Cardiac muscle cell (in vitro differentiated cells and primary cell): Measurements from ENCODE around the gene CARMIL1. TPM values are rescaled to one million over a fixed set of nuclear protein-coding genes. Genes with fewer than 3 reads are reported as not detected.

Experiments
- DNase-seq, 2 donors: peaks; one replicate each; pipeline versions ENCODE4 v3.0.0 to v3.0.0-alpha.2; 2010 to 2017; ENCODE audit warnings: low read depth in 1 of 2, low spot score in 1 of 2
- H3K27ac ChIP-seq: fragments of 200-600 bp; sonication (generic); 2 replicates; pipeline ENCODE4 v1.5.1; 2016
- H3K27me3 ChIP-seq: fragments of 200-600 bp; sonication (generic); 2 replicates; pipeline ENCODE4 v1.6.0; 2016; ENCODE audit warnings: control low read depth
- H3K36me3 ChIP-seq: fragments of 200-600 bp; sonication (generic); 2 replicates; pipeline ENCODE4 v1.5.1; 2016; ENCODE audit warnings: control low read depth
- H3K4me1 ChIP-seq: fragments of 200-600 bp; sonication (generic); 2 replicates; pipeline ENCODE4 v1.8.1; 2017; ENCODE audit warnings: low read depth, mild to moderate bottlenecking, mixed run types
- H3K4me3 ChIP-seq: fragments of 200-600 bp; sonication (generic); 2 replicates; pipeline ENCODE4 v1.5.1; 2016; ENCODE audit warnings: mild to moderate bottlenecking
- H3K9me3 ChIP-seq: fragments of 200-600 bp; sonication (generic); 2 replicates; pipeline ENCODE4 v1.5.1; 2017; ENCODE audit warnings: low read depth, mild to moderate bottlenecking, control low read depth
- CTCF ChIP-seq: IDR thresholded peaks from 2 replicates; pipeline ENCODE4 v1.5.1; 2012; ENCODE audit warnings: low read depth, mild to moderate bottlenecking, low read length
- polyA plus RNA-seq: library from polyadenylated mRNA; unstranded; fragments of >200 nt; fragmentation: Nextera tagmentation; extraction: Ambion mirVana; gene quantifications from 2 replicates; pipeline ENCODE4 v1.2.1, GENCODE V29; 2016
- total RNA-seq: library from RNA; depleted of rRNA; stranded (reverse); fragments of >200 nt; gene quantifications from 2 replicates; pipeline ENCODE4 v1.2.3, GENCODE V29; 2016

Gene CARMIL1
- total and polyA plus RNA-seq, 2 experiments from 2014 or later: 15.7 to 63.6 TPM

- Histone ChIP-seq H3K27ac (no peak overlapping the region), H3K4me1 (peaks cover 33% of the 10 kb centered on the region), H3K4me3 (no peak overlapping the region), H3K9me3 (no peaks in the 10 kb centered on the region), H3K27me3 (no peaks in the 10 kb centered on the region), H3K36me3 (no peaks in the 10 kb centered on the region)
- no peak for TF ChIP-seq CTCF
- no peak for DNase-seq
These were observed 149.7 kb downstream of the CARMIL1 start for GRCh38 chr6:25428758-25429317.

GRCh38 chr6:25431306-25431974 lies 152.3 kb downstream of the CARMIL1 start:
- Histone ChIP-seq H3K9me3 (no peaks in the 10 kb centered on the region), H3K4me1 (peaks cover 33% of the 10 kb centered on the region), H3K4me3 (no peak overlapping the region), H3K27ac (no peak overlapping the region), H3K27me3 (no peaks in the 10 kb centered on the region), H3K36me3 (no peaks in the 10 kb centered on the region)
- DNase-seq: no peak
- no peak for TF ChIP-seq CTCF

DNA sequence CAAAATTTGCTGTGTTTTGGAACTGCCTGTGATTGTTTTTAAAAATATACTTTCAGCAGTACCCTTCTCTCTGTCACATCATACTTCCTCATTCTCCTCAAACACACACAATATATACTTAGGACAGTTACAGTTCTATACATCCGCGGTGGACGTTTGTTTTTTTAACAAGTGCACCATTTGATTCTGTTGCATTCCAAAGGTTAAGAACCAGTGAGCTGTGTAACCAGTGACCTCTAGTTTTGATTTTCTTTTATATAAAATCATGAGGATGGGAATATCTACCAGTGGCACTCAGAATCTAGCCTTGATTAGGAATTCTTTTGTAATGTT lies 152.8 kb downstream of the CARMIL1 start:
- H3K27ac ChIP-seq: no peak overlapping the region
- no peak for DNase-seq
- no peak overlapping the region for H3K4me3 ChIP-seq
- no peaks in the 10 kb centered on the region for H3K36me3 ChIP-seq
- peaks cover 36% of the 10 kb centered on the region for H3K4me1 ChIP-seq
- H3K27me3 ChIP-seq: no peaks in the 10 kb centered on the region
- no peak for TF ChIP-seq CTCF
- H3K9me3 ChIP-seq: no peaks in the 10 kb centered on the region

- Histone ChIP-seq H3K9me3 (no peaks in the 10 kb centered on the region), H3K4me3 (no peak overlapping the region), H3K27ac (no peak overlapping the region), H3K4me1 (peaks cover 13% of the 10 kb centered on the region), H3K27me3 (no peaks in the 10 kb centered on the region), H3K36me3 (peaks cover 6% of the 10 kb centered on the region)
- DNase-seq: no peak
- no peak for TF ChIP-seq CTCF
These were observed 155.7 kb downstream of the CARMIL1 start for GRCh38 chr6:25434921-25435320.

DNA sequence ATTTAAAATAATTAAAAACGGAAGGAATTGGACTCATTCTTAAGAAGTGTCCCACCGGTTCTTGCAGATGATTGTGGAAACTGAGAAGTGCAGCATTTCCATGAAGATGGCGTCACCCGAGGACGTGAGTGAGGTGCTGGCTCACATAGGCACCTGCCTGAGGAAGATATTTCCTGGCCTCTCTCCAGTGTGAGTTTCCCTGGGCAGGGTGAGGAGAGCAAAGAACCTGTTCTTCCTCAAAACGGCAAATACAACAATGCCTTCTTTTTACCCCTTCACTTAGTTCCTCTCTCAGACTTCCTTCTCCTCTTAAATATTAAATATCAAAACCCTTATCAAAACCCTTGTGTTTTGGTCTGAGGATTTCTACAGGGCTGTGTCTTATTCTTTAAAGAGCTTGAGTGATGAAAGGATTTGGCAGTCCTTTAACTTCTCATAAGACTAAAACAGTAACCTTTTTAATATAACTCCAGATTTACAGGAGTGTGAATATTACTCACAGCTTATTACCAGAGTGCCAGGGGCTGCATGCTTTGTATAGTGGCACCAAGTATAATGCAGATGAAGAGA lies 156.3 kb downstream of the CARMIL1 start:
- H3K9me3 ChIP-seq: no peaks in the 10 kb centered on the region
- H3K4me3 ChIP-seq: no peak overlapping the region
- no peak for TF ChIP-seq CTCF
- peaks cover 12% of the 10 kb centered on the region for H3K4me1 ChIP-seq
- peaks cover 6% of the 10 kb centered on the region for H3K36me3 ChIP-seq
- no peaks in the 10 kb centered on the region for H3K27me3 ChIP-seq
- no peak overlapping the region for H3K27ac ChIP-seq
- no peak for DNase-seq
